Renal pelvis (tissue), 4 donors: Measurements from ENCODE around the gene FAM117B. TPM values are rescaled to one million over a fixed set of nuclear protein-coding genes. Genes with fewer than 3 reads are reported as not detected.
"Not testable (repeated sequence)": the region's sequence is repeated elsewhere in the genome, so short reads cannot be mapped to it uniquely, and the experiment has no call there.

Experiments
- DNase-seq: peaks from one replicate; pipeline ENCODE4 v3.0.0-alpha.2; 2013
- polyA plus RNA-seq, 3 donors: library from polyadenylated mRNA; unstranded; fragments of 120-200 nt; gene quantifications; one replicate each; pipeline ENCODE4 v1.2.1, GENCODE V29; 2013; ENCODE audit not compliant: insufficient read length in 3 of 3

FAM117B gene
- polyA plus RNA-seq, 3 donors = 22.7 to 30.4 (median 29.4) TPM

DNA sequence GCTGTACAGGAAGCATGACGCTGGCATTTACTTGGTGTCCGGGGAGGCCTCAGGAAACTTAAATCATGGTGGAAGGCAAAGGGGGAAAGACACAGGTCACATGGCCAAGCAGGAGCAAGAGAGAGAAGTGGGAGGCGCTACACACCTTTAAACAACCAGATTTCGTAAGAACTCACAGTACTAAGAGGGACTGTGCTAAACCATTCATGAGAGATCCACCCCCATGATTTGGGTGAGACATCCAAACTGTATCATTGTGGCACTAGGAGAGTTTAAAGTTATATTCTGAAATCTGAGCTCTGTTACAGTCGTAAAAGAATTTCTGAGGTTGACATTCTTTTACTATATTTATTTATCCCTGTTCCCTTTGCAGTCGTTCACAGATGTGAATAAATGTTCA is 120.2 kb downstream of the FAM117B start:
- DNase-seq = no peak

DNA sequence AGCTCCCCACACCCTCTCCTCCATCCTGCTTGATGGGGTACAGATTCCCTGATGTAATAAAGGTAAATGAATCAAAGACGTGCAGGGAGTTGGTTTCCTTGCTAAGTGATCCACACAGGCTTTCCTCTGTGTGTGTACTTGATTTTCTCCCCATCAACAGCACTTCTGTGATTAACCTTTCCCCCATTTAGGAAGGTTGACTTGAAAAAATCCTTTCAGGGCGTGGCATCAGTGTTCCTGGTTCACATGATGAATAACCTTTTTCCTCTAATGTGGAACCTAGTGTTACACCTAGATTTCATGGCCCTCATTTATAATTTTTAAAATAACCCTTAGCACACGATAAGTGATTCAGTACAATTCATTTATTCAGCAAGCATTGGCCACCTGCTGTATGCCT is 121.8 kb downstream of the FAM117B start:
- no peak for DNase-seq

DNA sequence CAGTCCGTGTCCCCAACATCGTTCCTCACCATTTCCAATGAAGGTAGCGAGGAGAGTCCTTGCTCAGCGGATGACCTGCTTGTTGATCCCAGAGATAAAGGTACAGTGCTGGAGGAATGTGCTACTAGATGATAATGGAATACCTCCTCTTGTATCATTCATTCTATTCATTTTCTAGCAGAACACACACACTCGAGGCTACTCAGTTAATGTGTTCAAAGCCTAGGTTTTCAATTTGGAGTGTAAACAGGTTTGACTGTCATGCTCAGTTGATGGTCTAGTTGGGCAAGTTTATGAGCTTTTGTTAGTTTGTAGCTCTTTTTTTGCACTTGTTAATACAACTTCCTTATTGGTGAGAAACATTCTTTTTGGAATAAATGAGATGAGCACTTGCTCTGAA is 122.6 kb downstream of the FAM117B start:
- DNase-seq = no peak

DNA sequence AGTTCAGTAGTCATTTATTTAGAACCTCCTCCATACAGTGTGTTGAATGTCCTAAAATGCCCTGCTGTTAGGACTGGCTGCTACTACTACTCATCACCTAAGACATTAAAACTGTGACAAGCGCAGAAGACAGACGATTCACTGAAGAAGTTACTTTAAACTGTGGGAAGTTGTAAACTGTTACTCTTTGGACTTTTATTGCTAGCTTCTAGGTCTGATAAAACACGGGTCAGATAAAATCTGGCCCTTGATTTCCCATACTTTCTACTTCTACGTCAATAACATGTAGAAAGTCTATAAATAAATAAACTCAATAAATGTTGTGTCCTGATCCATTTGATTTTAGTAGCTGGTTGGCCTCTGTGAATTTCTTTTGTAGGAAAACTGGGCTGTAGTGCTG is 123.4 kb downstream of the FAM117B start:
- no peak for DNase-seq

DNA sequence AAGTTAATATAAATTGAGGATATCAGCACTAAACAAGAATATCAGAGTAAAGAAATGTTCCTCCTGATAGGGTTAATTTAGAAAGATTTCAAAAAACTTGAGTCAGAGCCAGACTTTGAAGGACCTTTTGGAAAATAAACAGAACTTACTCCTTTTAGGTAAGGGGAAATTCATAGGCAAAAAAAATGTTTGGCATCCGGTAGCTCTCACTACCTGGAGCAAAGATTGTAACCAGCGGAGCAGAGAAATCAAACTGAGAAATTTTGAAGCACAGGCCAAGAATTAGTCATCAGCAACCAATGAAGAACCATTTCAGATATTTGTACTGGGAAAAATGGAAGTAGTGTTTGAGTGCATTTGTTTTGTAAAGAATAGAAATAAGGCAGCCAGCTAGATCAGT is 123.8 kb downstream of the FAM117B start:
- no peak for DNase-seq

DNA sequence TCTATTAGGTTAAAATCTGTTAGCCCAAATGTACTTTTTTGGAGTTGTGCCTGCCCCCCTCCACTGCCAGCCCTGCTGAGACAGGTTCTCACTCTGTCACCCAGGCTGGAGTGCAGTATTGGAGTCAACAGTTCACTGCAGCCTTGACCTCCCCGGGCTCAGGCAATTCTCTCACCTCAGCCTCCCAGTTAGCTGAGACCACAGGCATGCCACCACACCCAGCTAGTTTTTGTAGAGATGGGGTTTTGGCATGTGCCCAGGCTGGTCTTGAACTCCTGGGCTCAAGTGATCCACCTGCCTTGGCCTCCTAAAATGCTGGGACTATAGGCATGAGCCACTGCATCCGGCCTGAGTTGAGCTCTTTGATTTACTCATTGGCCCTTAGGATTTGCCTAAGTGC is 126.1 kb downstream of the FAM117B start:
- DNase-seq = no peak

DNA sequence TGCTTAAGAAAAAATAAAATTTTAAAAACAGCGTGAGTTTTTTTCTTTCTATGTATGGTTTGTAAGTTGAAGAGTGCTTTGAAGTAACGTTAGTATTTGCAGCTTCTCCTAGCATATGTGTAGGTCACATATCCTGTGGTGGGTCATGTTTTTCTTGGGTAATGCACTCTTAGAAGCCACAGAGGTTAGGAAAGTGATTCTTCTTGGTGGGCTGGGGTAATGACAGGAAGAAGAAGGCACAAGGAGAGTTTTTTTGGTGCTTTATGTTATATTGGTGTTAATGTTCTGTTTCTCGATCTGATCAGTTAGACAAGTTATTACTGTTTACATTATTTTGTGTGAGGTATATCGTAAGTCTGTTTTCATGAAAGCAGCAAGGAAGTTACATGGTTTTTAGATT is 127.8 kb downstream of the FAM117B start:
- DNase-seq = no peak

DNA sequence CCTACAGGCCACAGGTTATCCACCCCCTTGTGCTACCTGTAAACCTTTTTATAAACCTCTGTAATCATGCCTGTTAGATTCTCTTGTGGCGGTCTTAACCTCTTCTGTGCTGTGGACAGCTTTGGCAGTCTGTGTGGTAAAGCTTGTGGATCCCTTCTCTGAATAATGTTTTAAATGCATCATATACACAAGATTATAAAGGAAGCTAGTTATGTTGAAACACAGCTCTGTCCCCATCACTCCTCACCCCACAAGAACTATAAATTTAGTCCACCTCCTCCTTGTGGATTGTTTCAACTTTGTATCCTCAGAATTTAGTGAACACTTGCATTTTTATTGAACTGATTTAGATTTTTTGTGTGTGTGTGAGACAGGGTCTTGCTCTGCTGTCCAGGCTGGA is 129.1 kb downstream of the FAM117B start:
- no peak for DNase-seq

DNA sequence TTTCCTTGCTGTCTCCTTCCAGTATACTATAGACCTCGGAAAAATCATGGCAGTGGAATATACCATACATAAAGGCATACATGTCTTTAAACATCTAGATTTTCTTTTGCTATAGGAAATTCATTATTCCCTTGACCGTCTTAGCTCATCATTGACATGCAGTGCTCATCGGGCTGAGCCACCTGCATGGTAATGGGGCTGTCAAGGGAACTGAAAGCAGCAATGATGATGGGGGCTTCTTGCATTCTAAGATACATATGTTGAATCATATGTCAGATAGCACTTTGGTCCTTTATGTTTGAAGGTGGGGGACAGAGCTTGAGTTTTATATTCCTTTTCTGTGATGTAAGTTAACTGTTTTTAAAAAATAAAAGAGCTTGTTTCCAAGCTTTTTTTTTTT is 130.2 kb downstream of the FAM117B start:
- DNase-seq = no peak

DNA sequence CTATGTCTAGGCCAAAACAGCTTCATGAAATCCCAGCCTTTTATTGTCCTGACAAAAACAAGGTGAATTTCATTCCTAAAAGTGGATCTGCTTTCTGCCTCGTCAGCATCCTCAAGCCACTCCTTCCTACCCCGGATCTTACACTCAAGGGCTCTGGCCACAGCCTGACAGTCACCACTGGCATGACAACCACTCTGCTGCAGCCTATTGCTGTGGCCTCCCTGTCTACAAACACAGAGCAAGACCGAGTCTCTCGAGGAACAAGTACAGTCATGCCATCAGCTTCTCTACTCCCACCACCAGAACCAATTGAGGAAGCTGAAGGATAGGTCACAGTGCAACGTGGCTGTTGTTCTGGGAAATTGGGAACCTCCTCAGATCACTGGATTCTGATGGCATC is 130.7 kb downstream of the FAM117B start:
- DNase-seq = no peak

DNA sequence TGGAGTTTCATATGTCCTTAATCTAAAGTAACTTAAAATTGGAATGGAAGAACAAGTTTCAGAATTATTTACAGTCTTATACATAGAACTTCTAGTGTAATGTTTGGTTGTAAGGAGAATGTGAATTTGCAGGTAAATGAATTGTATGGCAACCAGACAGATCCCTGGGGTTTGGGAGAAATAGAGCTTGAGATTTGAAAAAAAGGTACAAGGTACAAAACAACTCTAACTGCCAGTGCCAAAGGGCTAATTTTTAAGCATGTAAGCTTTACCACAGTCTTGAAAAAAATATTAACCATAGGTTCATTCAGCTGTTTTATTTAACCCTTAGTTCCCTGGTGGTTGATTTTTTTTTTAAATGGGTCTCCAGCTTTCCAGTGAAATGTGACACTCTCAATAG is 133.5 kb downstream of the FAM117B start:
- no peak for DNase-seq

DNA sequence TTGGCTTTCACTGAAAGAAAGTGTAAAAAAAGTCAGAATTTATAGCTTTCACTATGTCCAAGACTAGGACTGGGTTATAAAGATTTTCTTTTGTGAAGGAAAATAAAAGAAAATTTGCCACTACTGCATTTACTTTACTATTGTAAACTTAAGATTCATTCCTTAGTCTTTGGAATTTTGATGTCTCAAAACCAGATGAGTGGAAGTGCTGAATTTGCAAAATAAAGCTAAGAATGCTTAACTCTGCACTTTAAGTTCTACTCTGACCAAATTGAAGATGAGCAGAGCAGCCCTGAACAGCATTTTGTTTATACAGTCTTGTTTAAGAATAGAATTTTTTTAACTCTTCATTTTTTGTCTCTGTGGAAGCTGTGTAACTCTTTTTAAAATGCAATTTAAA is 134.4 kb downstream of the FAM117B start:
- DNase-seq = no peak

DNA sequence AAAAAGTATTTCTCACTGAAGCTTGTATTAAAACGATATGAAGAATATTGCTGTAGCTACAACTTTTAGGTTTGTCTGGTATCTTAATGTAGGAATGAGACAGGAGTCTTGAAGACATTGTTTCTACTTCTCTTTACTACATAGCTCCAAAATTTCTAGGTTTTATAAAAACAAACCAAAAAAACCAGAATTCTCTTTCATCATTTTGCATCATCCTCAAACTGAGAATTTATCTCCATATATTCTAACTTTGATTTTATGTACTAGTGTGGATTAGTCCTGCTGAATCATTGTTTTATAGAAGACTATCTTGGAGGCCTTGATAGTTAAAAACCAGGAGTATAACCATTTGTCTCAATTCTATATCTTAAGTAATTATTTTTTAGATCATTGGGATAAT is 136.6 kb downstream of the FAM117B start:
- no peak for DNase-seq

DNA sequence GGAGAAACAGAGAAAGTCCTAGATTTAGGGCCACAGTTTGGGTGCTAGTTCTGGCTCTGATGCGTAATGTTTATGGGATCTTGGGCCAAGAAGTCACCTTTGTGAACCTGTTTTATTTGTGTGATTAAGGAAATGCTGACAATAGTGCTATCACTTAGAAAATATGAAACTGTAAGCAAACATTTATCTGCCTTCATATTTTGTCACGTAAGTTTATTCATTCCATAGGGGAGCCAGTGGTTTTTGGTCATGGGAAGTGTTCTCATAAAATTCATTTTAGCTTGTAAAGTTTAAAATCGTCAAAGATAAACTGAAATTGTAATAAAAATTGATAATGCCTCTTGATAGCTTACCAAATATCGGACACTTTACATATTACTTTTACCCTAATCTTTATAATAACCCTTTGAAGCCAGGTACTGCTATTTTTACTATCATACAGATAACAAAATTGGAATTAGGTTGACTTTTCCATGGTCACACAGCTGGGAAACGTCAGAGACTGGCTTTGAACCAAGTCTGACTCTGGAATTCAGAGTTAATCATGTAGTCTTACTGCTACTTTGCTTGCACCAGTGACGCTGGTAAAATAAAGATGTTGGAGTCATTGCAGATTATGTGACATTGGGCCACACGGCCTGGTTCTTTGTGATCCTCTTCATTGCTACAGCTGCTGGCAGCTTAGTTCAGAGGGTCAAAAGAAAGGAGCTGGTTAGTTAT is 137.1 kb downstream of the FAM117B start:
- peak; percentile 39 for DNase-seq

DNA sequence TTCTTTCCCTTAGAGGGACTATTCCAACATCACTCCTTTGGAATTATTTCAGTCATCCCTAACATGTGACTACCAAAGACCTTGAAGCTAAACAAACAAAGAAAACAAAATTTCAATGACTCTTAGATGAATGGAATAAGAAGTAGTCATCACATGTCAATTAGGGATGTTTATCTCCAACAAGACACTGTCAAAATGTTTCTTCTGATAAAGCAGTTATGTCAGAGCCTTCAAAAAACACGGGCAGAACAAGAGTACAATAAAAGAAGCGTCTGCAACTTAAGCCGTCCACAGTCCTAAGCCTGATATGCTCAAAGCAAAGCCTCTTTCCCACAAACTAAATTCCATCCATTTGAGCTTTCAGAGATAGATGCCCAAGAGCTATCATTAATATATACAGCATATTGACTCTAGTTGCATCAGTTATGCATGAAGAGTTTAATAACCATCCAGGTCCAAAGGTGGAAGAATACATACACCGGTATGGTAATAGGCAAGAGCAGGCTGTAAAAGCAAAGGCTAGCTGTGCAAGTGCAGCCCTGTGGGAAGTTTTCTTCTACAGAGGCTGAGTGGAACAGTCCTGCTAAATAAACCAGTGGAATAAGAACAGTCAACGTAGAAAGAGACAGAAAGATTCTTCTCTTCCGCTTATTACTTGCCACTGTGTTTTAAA is 138.7 kb downstream of the FAM117B start:
- no peak for DNase-seq

DNA sequence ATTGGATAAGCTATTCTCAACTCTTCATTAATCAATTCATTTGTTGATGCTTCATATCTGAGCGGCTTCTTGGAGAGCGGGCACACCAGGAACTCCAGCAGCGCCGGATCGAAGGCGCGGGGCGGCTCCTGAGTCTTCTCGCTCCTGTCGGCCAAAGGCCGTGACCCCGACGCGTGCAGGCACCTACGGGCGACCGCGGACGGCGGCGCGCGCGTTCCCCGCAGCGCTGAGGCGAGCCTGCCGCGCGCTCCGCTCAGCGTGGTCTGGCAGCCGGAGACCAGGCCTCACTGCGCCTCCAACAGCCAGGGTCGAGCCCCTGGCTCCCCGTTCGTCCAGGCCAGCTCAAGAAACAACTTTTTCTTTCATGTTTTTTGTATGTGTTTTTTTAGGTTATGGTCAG is 139.3 kb downstream of the FAM117B start:
- DNase-seq = no peak

DNA sequence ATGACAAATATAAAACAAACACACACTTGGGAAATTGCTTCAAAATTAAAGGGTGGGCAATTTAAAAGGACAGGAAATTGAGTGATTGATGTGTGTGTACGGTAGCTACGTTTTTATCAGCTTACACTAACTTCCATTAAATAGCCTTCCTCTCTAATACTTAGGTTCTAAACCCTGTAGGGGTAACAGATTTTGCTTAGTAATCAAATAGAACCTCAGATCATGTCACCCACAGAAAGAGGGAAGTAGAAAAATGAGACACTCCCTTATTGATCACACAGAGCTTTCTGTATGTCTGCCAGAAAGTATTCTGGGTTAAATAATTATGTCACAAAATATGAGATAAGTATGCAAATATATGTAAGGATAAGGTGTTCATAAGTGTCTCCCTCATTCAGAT is 143.4 kb downstream of the FAM117B start:
- DNase-seq = no peak

DNA sequence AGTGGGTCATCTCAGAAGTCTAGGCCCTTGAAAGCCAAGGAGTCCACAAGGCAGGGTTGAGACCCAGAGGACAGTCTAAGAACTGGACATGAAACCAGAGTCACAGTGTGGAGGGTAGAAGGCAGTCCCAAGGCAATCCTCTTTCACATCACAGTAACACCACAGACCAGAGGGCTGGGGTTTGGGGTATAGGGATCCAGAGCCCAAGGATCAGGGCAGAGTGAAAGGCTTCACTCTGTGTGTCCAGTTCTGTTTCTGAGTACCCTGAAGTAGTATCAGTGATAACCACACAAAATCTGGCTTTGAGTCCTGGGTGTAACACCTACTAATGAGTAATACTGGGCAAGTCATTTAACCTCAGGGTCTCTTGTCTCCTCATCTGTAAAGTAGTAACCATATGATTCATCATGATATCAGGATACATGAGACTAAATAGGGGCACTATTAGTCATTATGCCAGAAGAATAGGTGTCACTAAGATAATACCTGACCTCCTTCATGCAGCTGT is 145.8 kb downstream of the FAM117B start:
- no peak for DNase-seq

DNA sequence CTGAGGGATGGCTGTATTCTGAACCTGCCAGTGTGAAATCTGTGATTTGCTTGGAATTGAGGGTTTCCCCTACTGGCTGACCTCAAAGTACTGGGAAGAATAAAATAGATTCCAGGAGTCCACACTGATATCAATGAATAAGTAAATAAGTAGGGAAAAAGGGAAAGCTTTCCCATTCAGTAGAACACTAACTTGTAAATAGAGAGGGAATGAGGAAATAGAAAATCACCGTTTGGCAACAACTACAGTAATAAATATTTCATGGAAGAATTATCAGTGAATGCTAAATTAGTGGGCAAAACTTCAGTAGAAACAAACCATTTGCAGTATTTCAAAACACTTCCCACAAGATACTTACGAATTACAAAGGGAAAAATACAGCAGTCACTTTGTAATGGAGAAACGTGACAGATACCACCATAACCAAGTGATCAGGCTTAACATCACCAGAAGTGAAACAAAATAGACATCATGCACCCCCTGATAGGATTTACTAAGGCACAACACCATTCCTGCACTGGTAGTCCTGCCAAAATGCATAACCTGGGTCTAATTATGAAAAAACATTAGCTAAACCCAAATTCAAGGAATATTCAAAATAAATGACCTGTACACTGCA is 148.3 kb downstream of the FAM117B start:
- no peak for DNase-seq

DNA sequence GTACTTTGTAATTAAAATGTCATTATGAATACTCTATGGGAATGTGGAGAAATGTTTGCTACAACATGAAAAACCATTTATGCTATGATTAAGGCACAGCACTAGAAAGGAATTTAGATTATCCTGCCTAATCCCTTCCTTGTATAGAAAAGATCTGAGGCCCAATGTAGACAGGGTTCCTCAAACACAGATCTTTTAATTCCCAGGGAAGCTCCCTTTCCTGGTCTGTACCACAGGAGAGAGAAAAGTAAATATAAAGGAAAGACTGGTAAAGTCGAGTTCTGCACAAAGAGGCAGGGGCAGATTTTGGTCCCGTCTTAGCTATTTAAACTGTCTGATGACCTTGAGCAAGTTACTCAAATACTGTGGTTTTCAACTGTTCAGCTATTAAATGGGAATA is 152.1 kb downstream of the FAM117B start:
- no peak for DNase-seq

DNA sequence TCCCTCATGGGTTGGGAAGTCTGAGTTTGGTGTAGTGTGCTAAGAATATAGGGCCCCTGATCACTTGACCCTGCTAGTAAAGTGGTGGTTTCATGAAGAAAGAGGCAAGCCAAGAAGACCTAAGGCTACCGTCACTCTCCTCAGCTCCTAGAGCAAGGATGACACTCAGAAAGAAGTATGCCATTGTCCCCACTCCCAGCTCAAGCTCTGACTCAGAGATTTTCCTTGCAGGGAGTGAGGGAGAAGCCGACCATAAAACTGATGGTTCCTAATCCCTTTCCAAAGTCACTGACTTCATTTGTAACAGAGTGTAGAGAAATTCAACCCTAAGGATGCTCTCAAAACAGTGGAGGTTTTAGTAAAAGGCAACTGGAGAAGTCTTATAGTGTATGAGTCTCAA is 155.9 kb downstream of the FAM117B start:
- DNase-seq = no peak

DNA sequence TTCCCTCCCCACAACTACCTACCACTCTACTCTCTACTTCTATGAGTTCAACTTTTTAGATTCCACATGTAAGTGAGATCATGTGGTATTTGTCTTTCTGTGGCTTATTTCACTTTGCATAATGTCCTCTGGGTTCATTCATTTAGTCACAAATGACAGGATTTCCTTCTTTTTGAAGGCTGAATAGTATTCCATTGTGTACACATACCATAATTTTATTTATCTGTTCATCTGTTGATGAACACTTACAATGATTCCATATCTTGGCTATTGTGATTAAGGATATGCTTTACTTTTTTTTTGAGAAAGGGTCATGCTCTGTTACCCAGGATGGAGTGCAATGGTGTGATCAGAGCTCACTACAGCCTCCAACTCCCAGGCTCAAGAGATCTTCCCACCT is 163.2 kb downstream of the FAM117B start:
- DNase-seq = no peak

DNA sequence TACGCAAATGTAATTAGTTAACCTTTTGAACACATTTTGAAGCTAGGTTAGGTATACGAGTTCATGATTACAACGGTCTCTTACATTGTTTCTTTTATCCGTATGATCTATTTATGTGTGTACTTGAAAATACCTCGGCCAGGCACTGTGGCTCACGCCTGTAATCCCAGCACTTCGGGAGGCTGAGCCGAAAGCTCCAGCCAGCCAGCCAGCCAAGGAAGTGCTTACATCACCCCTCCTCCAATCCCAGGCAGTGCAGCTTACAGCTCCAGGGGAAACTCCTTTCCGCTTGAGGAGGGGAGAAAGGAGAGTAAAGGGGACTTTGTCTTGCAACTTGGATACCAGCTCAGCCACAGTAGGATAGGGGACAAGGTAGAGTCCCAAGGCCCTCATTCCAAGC is 171.1 kb downstream of the FAM117B start:
- DNase-seq = not testable (repeated sequence)
